CD14-positive monocyte (primary cell): ENCODE data around the gene APC2. TPM values are rescaled to one million over a fixed set of nuclear protein-coding genes. Genes with fewer than 3 reads are reported as not detected.

Source experiments
- DNase-seq, 3 donors: peaks; one replicate each; pipeline ENCODE4 v3.0.0-alpha.2; 2011 to 2022
- H2AFZ ChIP-seq: 2 replicates; pipeline ENCODE4 v1.6.0; 2012; ENCODE audit warnings: mild to moderate bottlenecking, low read depth, low read length, inconsistent platforms; ENCODE audit not compliant: insufficient read depth, poor library complexity, severe bottlenecking
- H3K27ac ChIP-seq, 2 donors: 1 replicate in 1 of 2; 2 replicates in 1 of 2; pipeline ENCODE4 v1.5.1; 2012 to 2013; ENCODE audit warnings: low read length in 2 of 2, control low read depth in 1 of 2, inconsistent platforms in 1 of 2, low read depth in 1 of 2, mild to moderate bottlenecking in 1 of 2
- H3K27me3 ChIP-seq, 2 donors: one replicate each; pipeline versions ENCODE4 v1.6.0 to v1.6.1; 2011 to 2013; ENCODE audit warnings: low read length in 2 of 2; ENCODE audit not compliant: control insufficient read depth in 2 of 2, insufficient read depth in 2 of 2
- H3K36me3 ChIP-seq, 2 donors: replicated peaks in 1 of 2; 1 replicate in 1 of 2; 2 replicates in 1 of 2; pipeline versions ENCODE4 v1.5.1 to v1.6.1; 2012 to 2013; ENCODE audit warnings: low read length in 2 of 2, control low read depth in 1 of 2, inconsistent platforms in 1 of 2, mild to moderate bottlenecking in 1 of 2; ENCODE audit not compliant: insufficient read depth in 2 of 2, control insufficient read depth in 1 of 2
- H3K4me1 ChIP-seq, 2 donors: 1 replicate in 1 of 2; 2 replicates in 1 of 2; pipeline versions ENCODE4 v1.5.1 to v1.6.1; 2012 to 2013; ENCODE audit warnings: low read length in 2 of 2, control low read depth in 1 of 2, inconsistent platforms in 1 of 2, mild to moderate bottlenecking in 1 of 2, moderate library complexity in 1 of 2; ENCODE audit not compliant: insufficient read depth in 2 of 2, control insufficient read depth in 1 of 2
- H3K4me2 ChIP-seq: replicated peaks from 2 replicates; pipeline ENCODE3; 2012; ENCODE audit warnings: low read length, moderate library complexity, mild to moderate bottlenecking; ENCODE audit not compliant: poor library complexity, severe bottlenecking; ENCODE audit errors: extremely low read depth
- H3K4me3 ChIP-seq, 3 experiments: fragments of 200-600 bp in 1 of 3; sonication (generic) in 1 of 3; replicated peaks in 1 of 3; 1 replicate in 2 of 3; 2 replicates in 1 of 3; pipeline ENCODE4 v1.5.1; 2011 to 2013; ENCODE audit warnings: low read length in 3 of 3, mild to moderate bottlenecking in 3 of 3, control low read depth in 2 of 3, low read depth in 2 of 3, inconsistent platforms in 1 of 3, moderate library complexity in 1 of 3
- H3K79me2 ChIP-seq: 2 replicates; pipeline ENCODE4 v1.6.0; 2012; ENCODE audit warnings: mild to moderate bottlenecking, control low read depth, inconsistent platforms, low read length, moderate library complexity; ENCODE audit not compliant: insufficient read depth
- H3K9ac ChIP-seq: 2 replicates; pipeline ENCODE4 v1.6.0; 2017; ENCODE audit warnings: low read length, mild to moderate bottlenecking; ENCODE audit not compliant: insufficient read depth, poor library complexity, severe bottlenecking
- H3K9me3 ChIP-seq, 2 donors: replicated peaks in 1 of 2; 1 replicate in 1 of 2; 2 replicates in 1 of 2; pipeline versions ENCODE4 v1.5.1 to v1.6.1; 2012 to 2013; ENCODE audit warnings: low read length in 2 of 2, control low read depth in 1 of 2; ENCODE audit not compliant: control insufficient read depth in 1 of 2, insufficient read depth in 1 of 2
- H4K20me1 ChIP-seq: 2 replicates; pipeline ENCODE4 v1.6.0; 2012; ENCODE audit warnings: mild to moderate bottlenecking, low read length, control low read depth, moderate library complexity; ENCODE audit not compliant: insufficient read depth
- H3K27ac Mint-ChIP-seq, 7 donors: one replicate each; pipeline ENCODE4 v1.8.0; 2020; ENCODE audit warnings: mild to moderate bottlenecking in 7 of 7, mixed read lengths in 7 of 7, moderate library complexity in 6 of 7, inconsistent platforms in 2 of 7
- H3K27me3 Mint-ChIP-seq, 3 donors: one replicate each; pipeline ENCODE4 v1.8.0; 2021 to 2022; ENCODE audit warnings: low read depth in 3 of 3, mild to moderate bottlenecking in 3 of 3, mixed read lengths in 3 of 3, moderate library complexity in 3 of 3, inconsistent platforms in 1 of 3
- H3K36me3 Mint-ChIP-seq, 2 donors: one replicate each; pipeline ENCODE4 v1.8.0; 2020; ENCODE audit warnings: mixed read lengths in 2 of 2, inconsistent platforms in 1 of 2, mild to moderate bottlenecking in 1 of 2
- H3K4me1 Mint-ChIP-seq: one replicate; pipeline ENCODE4 v1.8.0; 2020; ENCODE audit warnings: mild to moderate bottlenecking, mixed read lengths
- H3K4me3 Mint-ChIP-seq, 2 donors: one replicate each; pipeline ENCODE4 v1.8.0; 2020; ENCODE audit warnings: mild to moderate bottlenecking in 2 of 2, mixed read lengths in 2 of 2, moderate library complexity in 1 of 2
- H3K9me3 Mint-ChIP-seq, 7 donors: one replicate each; pipeline ENCODE4 v1.8.0; 2020 to 2022; ENCODE audit warnings: mixed read lengths in 7 of 7, mild to moderate bottlenecking in 6 of 7, moderate library complexity in 6 of 7, inconsistent platforms in 2 of 7
- WGBS: methylation state at CpG from one replicate; pipeline ENCODE4 v1.1.5; 2013; ENCODE audit warnings: missing lambda C conversion rate; ENCODE audit not compliant: insufficient coverage; 5-methylcytosine and 5-hydroxymethylcytosine counted together
- intact Hi-C, 2 donors: fragments of 100-400 bp; cut with micrococcal nuclease; formaldehyde crosslinking; loops; one replicate each; pipeline versions ENCODE4 v1.15.0 to v1.15.1; 2023
- polyA plus RNA-seq, 3 donors: library from polyadenylated mRNA; depleted of rRNA in 1 of 3; unstranded in 2 of 3; stranded (reverse) in 1 of 3; fragments of 300-500 nt in 2 of 3; fragments of >200 nt in 1 of 3; fragmentation: Illumina TruSeq in 2 of 3; gene quantifications; 1 replicate in 2 of 3; 2 replicates in 1 of 3; pipeline ENCODE4 v1.2.3, GENCODE V29; 2012 to 2021
- TF ChIP-seq, protein P1 (sequence below): fragments of 200-600 bp; IDR thresholded peaks from one replicate; pipeline ENCODE4 v1.8.0; 2022; ENCODE audit warnings: antibody characterized with exemption, mild to moderate bottlenecking

APC2 gene
- polyA plus RNA-seq, 3 donors: 0.04 TPM; not detected in 2

- WGBS: 40% methylated on average over 1 of the region's 11 CpGs
- TF ChIP-seq, protein P1, sequence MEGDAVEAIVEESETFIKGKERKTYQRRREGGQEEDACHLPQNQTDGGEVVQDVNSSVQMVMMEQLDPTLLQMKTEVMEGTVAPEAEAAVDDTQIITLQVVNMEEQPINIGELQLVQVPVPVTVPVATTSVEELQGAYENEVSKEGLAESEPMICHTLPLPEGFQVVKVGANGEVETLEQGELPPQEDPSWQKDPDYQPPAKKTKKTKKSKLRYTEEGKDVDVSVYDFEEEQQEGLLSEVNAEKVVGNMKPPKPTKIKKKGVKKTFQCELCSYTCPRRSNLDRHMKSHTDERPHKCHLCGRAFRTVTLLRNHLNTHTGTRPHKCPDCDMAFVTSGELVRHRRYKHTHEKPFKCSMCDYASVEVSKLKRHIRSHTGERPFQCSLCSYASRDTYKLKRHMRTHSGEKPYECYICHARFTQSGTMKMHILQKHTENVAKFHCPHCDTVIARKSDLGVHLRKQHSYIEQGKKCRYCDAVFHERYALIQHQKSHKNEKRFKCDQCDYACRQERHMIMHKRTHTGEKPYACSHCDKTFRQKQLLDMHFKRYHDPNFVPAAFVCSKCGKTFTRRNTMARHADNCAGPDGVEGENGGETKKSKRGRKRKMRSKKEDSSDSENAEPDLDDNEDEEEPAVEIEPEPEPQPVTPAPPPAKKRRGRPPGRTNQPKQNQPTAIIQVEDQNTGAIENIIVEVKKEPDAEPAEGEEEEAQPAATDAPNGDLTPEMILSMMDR: no peak
- peaks cover 4 to 32% of the 10 kb centered on the region in 2 donors for H3K27me3 ChIP-seq
- no peak overlapping the region for H3K27ac ChIP-seq
- peaks cover 32% of the 10 kb centered on the region for H3K4me1 Mint-ChIP-seq
- peak overlapping the region; percentile 60 to 79 for H3K4me3 Mint-ChIP-seq
- H3K9me3 ChIP-seq: no peaks in the 10 kb centered on the region
- H3K9ac ChIP-seq: peak overlapping the region; percentile 59
- intact Hi-C loops: no loop called here
- no peaks in the 10 kb centered on the region for H3K79me2 ChIP-seq
- no peaks in the 10 kb centered on the region for H4K20me1 ChIP-seq
- no peak overlapping the region for H3K27ac Mint-ChIP-seq
- H3K4me1 ChIP-seq: peaks cover 30 to 43% of the 10 kb centered on the region in 2 donors
- no peak for DNase-seq
- H3K9me3 Mint-ChIP-seq: peaks cover 0 to 3% (median 1%) of the 10 kb centered on the region in 7 donors
- H3K4me2 ChIP-seq: peak overlapping the region; percentile 92
- H3K36me3 ChIP-seq: no peaks in the 10 kb centered on the region
- H3K27me3 Mint-ChIP-seq: peaks cover 21 to 41% (median 31%) of the 10 kb centered on the region in 3 donors
- peak overlapping the region; percentile 73 for H2AFZ ChIP-seq
- H3K36me3 Mint-ChIP-seq: peaks cover 0 to 3% of the 10 kb centered on the region in 2 donors
- H3K4me3 ChIP-seq: peak overlapping the region in 1 of 3 experiments; percentile 74
These were observed 48.1 kb upstream of the APC2 start for GRCh38 chr19:1401889-1402217.

DNA sequence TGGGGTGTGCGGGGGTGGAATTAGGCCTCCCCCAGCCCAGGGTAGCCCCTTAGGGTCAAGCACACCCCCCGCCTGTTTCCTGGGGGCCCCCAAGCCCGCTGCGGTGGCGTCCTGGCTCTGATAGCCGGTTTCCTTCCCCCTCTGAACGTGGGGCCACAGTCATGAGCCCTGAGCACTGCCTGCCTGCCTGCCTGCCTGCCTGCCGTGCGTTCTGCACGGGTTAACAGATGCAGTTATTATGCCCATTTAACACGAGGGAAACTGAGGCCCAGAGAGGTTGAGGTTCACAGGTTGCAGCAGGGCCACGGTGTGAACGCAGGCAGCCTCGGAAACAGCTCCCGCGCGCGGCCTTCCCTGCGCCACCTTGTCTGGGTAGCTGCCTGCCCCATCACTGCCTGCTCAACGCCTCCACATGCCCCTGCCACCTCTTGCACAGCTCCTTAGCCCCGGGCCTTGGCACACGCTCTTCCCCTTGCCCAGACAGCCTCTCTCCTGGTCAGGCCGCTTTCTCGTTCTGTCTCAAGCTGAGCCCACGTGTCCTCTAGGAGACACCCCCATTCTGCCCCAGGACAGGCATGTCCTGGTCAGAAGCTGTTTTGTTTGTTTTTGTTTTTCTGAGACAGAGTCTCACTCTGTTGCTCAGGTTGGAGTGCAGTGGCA lies 47.4 kb upstream of the APC2 start:
- Histone ChIP-seq H3K36me3 (no peaks in the 10 kb centered on the region), H3K9me3 (no peaks in the 10 kb centered on the region), H4K20me1 (no peaks in the 10 kb centered on the region), H3K4me3 (peak overlapping the region in 1 of 3 experiments; percentile 25), H3K27ac (no peak overlapping the region), H2AFZ (peak overlapping the region; percentile 46), H3K79me2 (no peaks in the 10 kb centered on the region), H3K4me2 (peak overlapping the region; percentile 92), H3K27me3 (peaks cover 4 to 32% of the 10 kb centered on the region in 2 donors), H3K4me1 (peaks cover 31 to 45% of the 10 kb centered on the region in 2 donors), H3K9ac (no peak overlapping the region)
- 2% methylated on average over 24 of the region's 25 CpGs for WGBS
- Mint-ChIP-seq H3K9me3 (peaks cover 0 to 3% (median 1%) of the 10 kb centered on the region in 7 donors), H3K27ac (no peak overlapping the region), H3K4me3 (peak overlapping the region in 1 of 2 donors; percentile 79), H3K4me1 (peaks cover 32% of the 10 kb centered on the region), H3K27me3 (peaks cover 21 to 41% (median 31%) of the 10 kb centered on the region in 3 donors), H3K36me3 (peaks cover 0 to 3% of the 10 kb centered on the region in 2 donors)
- TF ChIP-seq, protein P1: no peak
- intact Hi-C loops: no loop called here
- DNase-seq: no peak
